Measurements from ENCODE around the gene LRRC18. TPM values are rescaled to one million over a fixed set of nuclear protein-coding genes. Genes with fewer than 3 reads are reported as not detected.

The LRRC18 gene
- polyA plus RNA-seq, 1 of the 3 experiments (the other 2 are of a cell fraction) = not detected

GRCh38 chr10:48924988-48925387 is 14.7 kb downstream of the LRRC18 start:
- no peak overlapping the region for H3K27ac ChIP-seq (ENCODE audit: low read depth in 2 of 2, low read length in 1 of 2)

More at GRCh38 chr10:48924988-48925387, 14.7 kb downstream of the LRRC18 start:
- Histone ChIP-seq H3K9ac (no peak overlapping the region), H3F3A (replicated peaks; ENCODE audit: insufficient read depth) (no peaks in the 10 kb centered on the region), H3K4me3 (ENCODE audit: low read depth in 2 of 2, low read length in 1 of 2) (no peak overlapping the region), H3K79me2 (ENCODE audit: insufficient read depth) (no peaks in the 10 kb centered on the region), H3K4me1 (ENCODE audit: control insufficient read depth in 1 of 2, insufficient read depth in 2 of 2, low read depth in 1 of 2, low read length in 1 of 2) (peaks cover 0 to 2% of the 10 kb centered on the region in 2 experiments; a peak in 1 of 4 replicates), H3K9me2 (no peaks in the 10 kb centered on the region; the same call in 1 of the 2 replicates), H3K4me2 (no peak overlapping the region), H3K9me3 (no peaks in the 10 kb centered on the region), H3K27me3 (ENCODE audit: insufficient read depth) (no peaks in the 10 kb centered on the region), H3K36me3 (replicated peaks in 1 of 2; ENCODE audit: control insufficient read depth in 1 of 2, insufficient read depth in 2 of 2, low read length in 1 of 2) (no peaks in the 10 kb centered on the region), H4K20me1 (ENCODE audit: insufficient read depth) (no peaks in the 10 kb centered on the region), H2AFZ (ENCODE audit: low read depth) (no peak overlapping the region)
- WGBS (ENCODE audit: low lambda C conversion rate) = 24% methylated on average over 4 of the region's 4 CpGs
- no peak for DNase-seq
- POLR2A ChIA-PET = no interaction called here
- no peak for TF ChIP-seq RAD21 (IDR thresholded peaks at IDR 0.05; ENCODE audit: low read length)
- TF ChIP-seq, protein P1, sequence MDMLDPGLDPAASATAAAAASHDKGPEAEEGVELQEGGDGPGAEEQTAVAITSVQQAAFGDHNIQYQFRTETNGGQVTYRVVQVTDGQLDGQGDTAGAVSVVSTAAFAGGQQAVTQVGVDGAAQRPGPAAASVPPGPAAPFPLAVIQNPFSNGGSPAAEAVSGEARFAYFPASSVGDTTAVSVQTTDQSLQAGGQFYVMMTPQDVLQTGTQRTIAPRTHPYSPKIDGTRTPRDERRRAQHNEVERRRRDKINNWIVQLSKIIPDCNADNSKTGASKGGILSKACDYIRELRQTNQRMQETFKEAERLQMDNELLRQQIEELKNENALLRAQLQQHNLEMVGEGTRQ (IDR thresholded peaks at IDR 0.05; ENCODE audit: borderline replicate concordance, low read depth, low read length) = no peak
- no peak for TF ChIP-seq EP300 (IDR thresholded peaks at IDR 0.05; ENCODE audit: borderline replicate concordance in 1 of 2, low read depth in 1 of 2, low read length in 1 of 2)
- TF ChIP-seq POLR2AphosphoS5 (IDR thresholded peaks at IDR 0.05; ENCODE audit: low read depth, low read length) = no peak
- no peak for TF ChIP-seq RXRA (IDR thresholded peaks at IDR 0.05; ENCODE audit: borderline replicate concordance, low read depth)
- TF ChIP-seq ELF1 (IDR thresholded peaks at IDR 0.05) = no peak
- no peak for TF ChIP-seq USF1 (IDR thresholded peaks at IDR 0.05; ENCODE audit: borderline replicate concordance, low read depth)
- no peak for TF ChIP-seq ZBTB33 (IDR thresholded peaks at IDR 0.05; ENCODE audit: borderline replicate concordance, low read depth)
- no peak for TF ChIP-seq CHD2 (IDR thresholded peaks at IDR 0.05; ENCODE audit: low read length, partially characterized antibody)
- TF ChIP-seq IRF3 (IDR thresholded peaks at IDR 0.05; ENCODE audit: low read depth, low read length) = no peak
- TF ChIP-seq GABPA (IDR thresholded peaks at IDR 0.05; ENCODE audit: low read depth) = no peak
- no peak for TF ChIP-seq CTCF (IDR thresholded peaks at IDR 0.05)
- no peak for TF ChIP-seq NRF1 (IDR thresholded peaks at IDR 0.05; ENCODE audit: low read depth, low read length)
- CTCF ChIA-PET = interaction anchor here (1.0 to 1.3 kb wide), 3 partner anchors 40 to 269 kb away, joined by 3 to 4 read pairs (median 4); no protein-coding TSS in a partner anchor

Data from SK-N-SH (cell line).